HCT116 (cell line): ENCODE results near the gene AK5.
A peak's percentile ranks its signal among the peaks of the same experiment; 100 is the strongest.

Experiments
- EZH2 ChIP-seq: fragments of 200-600 bp; sonication (generic); IDR thresholded peaks from 2 replicates; pipeline ENCODE4 v1.6.1; 2017; ENCODE audit warnings: antibody characterized with exemption, mixed run types
- MAX ChIP-seq: IDR thresholded peaks from 2 replicates; pipeline ENCODE4 v1.6.1; 2012
- POLR2A ChIP-seq: IDR thresholded peaks from 2 replicates; pipeline ENCODE4 v1.7.0; 2011; ENCODE audit warnings: borderline replicate concordance; ENCODE audit not compliant: insufficient read depth, insufficient read length; ENCODE audit errors: extremely low read depth
- RAD21 ChIP-seq: IDR thresholded peaks from 2 replicates; pipeline ENCODE4 v1.6.1; 2012; ENCODE audit warnings: low read depth, mild to moderate bottlenecking
- TCF7L2 ChIP-seq: IDR thresholded peaks from 2 replicates; pipeline ENCODE4 v1.7.0; 2011; ENCODE audit warnings: borderline replicate concordance, inconsistent platforms; ENCODE audit not compliant: insufficient read depth, insufficient read length; ENCODE audit errors: extremely low read depth
- YY1 ChIP-seq: IDR thresholded peaks from 2 replicates; pipeline ENCODE4 v1.6.1; 2011; ENCODE audit warnings: low read length, low read depth, moderate library complexity, mild to moderate bottlenecking; ENCODE audit not compliant: insufficient replicate concordance; ENCODE audit errors: extremely low read depth
- ZNF274 ChIP-seq: fragments of 200-500 bp; sonication (Bioruptor generic); IDR thresholded peaks from 2 replicates; pipeline ENCODE4 v1.6.1; 2014; ENCODE audit warnings: mild to moderate bottlenecking, low read depth, low read length, inconsistent platforms
- TF ChIP-seq, protein P1 (sequence below): IDR thresholded peaks from 2 replicates; pipeline ENCODE4 v1.6.1; 2012; ENCODE audit warnings: low read depth
- TF ChIP-seq, protein P2 (sequence below), 3 experiments: fragments of 200-600 bp in 1 of 3; sonication (generic) in 1 of 3; IDR thresholded peaks in 2 of 3; conservative IDR thresholded peaks in 1 of 3; 2 replicates each; pipeline ENCODE4 v1.5.1; 2012 to 2017; ENCODE audit warnings: low read depth in 2 of 3, low read length in 2 of 3, antibody characterized with exemption in 1 of 3, borderline replicate concordance in 1 of 3, control low read depth in 1 of 3, mild to moderate bottlenecking in 1 of 3, mixed read lengths in 1 of 3, mixed run types in 1 of 3, moderate library complexity in 1 of 3; ENCODE audit not compliant: insufficient read depth in 1 of 3
- TF ChIP-seq, protein P3 (sequence below): IDR thresholded peaks from 2 replicates; pipeline ENCODE4 v1.6.1; 2011; ENCODE audit warnings: mild to moderate bottlenecking, low read length, moderate library complexity; ENCODE audit not compliant: insufficient replicate concordance; ENCODE audit errors: extremely low read depth

DNA sequence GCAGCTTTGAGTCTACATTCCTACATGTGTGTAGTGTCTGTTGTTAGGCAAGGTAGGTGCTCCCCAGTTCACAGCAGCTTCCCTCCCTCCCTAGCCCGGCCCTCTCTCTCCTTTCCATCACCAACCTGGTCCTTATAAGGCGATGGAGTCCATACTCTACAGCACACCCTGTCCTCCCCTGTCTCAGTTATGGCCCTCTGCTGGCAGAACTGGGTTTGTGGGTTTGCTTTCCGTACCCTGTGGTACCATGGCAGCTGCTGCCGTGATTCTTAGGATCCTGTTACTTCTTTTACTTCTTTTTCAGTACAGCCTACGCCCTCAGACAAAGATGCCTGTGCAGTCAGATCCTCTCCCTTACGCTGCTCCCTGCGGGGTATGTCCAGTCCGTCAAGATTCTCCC is 31.7 kb downstream of the AK5 start:
- TF ChIP-seq, protein P1, sequence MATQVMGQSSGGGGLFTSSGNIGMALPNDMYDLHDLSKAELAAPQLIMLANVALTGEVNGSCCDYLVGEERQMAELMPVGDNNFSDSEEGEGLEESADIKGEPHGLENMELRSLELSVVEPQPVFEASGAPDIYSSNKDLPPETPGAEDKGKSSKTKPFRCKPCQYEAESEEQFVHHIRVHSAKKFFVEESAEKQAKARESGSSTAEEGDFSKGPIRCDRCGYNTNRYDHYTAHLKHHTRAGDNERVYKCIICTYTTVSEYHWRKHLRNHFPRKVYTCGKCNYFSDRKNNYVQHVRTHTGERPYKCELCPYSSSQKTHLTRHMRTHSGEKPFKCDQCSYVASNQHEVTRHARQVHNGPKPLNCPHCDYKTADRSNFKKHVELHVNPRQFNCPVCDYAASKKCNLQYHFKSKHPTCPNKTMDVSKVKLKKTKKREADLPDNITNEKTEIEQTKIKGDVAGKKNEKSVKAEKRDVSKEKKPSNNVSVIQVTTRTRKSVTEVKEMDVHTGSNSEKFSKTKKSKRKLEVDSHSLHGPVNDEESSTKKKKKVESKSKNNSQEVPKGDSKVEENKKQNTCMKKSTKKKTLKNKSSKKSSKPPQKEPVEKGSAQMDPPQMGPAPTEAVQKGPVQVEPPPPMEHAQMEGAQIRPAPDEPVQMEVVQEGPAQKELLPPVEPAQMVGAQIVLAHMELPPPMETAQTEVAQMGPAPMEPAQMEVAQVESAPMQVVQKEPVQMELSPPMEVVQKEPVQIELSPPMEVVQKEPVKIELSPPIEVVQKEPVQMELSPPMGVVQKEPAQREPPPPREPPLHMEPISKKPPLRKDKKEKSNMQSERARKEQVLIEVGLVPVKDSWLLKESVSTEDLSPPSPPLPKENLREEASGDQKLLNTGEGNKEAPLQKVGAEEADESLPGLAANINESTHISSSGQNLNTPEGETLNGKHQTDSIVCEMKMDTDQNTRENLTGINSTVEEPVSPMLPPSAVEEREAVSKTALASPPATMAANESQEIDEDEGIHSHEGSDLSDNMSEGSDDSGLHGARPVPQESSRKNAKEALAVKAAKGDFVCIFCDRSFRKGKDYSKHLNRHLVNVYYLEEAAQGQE: no peak
- TF ChIP-seq, protein P2, sequence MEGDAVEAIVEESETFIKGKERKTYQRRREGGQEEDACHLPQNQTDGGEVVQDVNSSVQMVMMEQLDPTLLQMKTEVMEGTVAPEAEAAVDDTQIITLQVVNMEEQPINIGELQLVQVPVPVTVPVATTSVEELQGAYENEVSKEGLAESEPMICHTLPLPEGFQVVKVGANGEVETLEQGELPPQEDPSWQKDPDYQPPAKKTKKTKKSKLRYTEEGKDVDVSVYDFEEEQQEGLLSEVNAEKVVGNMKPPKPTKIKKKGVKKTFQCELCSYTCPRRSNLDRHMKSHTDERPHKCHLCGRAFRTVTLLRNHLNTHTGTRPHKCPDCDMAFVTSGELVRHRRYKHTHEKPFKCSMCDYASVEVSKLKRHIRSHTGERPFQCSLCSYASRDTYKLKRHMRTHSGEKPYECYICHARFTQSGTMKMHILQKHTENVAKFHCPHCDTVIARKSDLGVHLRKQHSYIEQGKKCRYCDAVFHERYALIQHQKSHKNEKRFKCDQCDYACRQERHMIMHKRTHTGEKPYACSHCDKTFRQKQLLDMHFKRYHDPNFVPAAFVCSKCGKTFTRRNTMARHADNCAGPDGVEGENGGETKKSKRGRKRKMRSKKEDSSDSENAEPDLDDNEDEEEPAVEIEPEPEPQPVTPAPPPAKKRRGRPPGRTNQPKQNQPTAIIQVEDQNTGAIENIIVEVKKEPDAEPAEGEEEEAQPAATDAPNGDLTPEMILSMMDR (IDR thresholded peaks at IDR 0.05 in 2 of 3, conservative IDR thresholded peaks at IDR 0.05 in 1 of 3; ENCODE audit: borderline replicate concordance in 1 of 3, insufficient read depth in 1 of 3, low read depth in 2 of 3, low read length in 2 of 3): peak in 2 of 3 experiments; percentile 61 to 70; a peak in 4 of 6 replicates
- TF ChIP-seq POLR2A (no peak), RAD21 (no peak), EZH2 (no peak), YY1 (no peak), MAX (no peak), TCF7L2 (no peak), ZNF274 (no peak)
- TF ChIP-seq, protein P3, sequence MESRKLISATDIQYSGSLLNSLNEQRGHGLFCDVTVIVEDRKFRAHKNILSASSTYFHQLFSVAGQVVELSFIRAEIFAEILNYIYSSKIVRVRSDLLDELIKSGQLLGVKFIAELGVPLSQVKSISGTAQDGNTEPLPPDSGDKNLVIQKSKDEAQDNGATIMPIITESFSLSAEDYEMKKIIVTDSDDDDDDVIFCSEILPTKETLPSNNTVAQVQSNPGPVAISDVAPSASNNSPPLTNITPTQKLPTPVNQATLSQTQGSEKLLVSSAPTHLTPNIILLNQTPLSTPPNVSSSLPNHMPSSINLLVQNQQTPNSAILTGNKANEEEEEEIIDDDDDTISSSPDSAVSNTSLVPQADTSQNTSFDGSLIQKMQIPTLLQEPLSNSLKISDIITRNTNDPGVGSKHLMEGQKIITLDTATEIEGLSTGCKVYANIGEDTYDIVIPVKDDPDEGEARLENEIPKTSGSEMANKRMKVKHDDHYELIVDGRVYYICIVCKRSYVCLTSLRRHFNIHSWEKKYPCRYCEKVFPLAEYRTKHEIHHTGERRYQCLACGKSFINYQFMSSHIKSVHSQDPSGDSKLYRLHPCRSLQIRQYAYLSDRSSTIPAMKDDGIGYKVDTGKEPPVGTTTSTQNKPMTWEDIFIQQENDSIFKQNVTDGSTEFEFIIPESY: no peak
